HL-60/S4 treated with retinoic acid at 250 ng/mL for 4 days and 3 days (cell line): Measurements from ENCODE around the gene TMPRSS4.

Experiments used
- in situ Hi-C: fragments of 300-500 bp; cut with MboI; formaldehyde crosslinking; loops from 2 replicates; pipeline ENCODE4 v1.7.0; 2022; ENCODE audit warnings: low sequenced_read_pairs

Gene TMPRSS4

DNA sequence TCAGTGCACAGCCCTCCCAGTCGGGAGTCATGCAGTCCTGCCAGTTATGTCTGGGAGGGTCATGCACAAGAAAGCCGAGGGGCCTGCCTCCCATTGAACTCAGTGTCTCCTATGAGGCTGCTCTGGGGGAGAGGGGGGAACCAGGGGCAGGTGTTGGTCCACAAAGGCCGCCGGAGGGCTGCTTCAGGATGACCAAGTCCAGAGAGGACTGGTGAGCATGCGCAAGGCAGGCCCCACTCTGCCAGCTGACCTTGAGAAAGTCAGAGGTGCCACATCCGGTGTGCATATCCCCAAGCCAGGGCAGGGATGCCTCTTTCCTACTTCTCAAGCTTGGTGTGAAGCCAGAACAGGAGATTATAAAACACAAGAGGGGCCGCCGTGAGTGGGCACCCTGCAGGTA is 71.4 kb downstream of the TMPRSS4 start:
- in situ Hi-C loops, result no loop called here

DNA sequence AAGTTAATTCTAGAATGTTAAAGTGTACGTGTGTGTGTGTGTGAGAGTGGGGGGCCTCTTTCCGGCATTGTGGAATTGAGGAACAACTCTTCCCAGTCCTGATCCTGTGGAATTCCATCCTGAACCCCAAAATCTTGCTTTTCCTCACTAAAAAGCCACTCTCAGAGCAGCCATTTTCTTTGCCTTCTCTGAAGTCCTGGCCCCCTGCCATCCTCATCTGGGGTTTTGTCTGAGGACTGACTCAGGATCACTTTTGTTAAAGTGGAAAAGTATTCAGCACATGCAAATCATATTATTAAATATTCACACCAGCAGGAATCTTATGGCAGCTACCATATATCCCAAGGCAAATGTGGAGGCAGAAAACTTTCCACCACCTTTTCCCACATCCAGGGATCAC is 72.0 kb downstream of the TMPRSS4 start:
- in situ Hi-C loops, result no loop called here

DNA sequence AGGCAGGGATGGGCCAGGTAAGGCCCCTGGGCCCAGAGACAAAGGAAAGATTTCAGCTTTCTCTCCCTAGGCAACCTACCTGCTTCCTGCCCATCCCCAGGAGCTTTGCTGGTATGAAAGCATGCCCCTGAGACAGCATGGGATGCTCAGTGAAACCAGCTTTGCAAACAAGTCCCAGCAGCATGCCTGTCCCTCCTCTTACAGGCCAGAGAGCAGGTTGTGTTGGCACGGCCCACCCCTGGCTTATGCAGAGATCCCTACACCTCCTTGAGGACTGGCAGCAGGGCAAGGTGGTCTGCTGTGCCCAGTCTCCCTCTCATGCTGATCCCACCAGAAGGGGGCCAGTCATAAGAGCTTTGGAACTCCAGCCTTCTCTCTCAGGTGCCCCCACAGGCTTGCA is 72.6 kb downstream of the TMPRSS4 start:
- in situ Hi-C loops, result no loop called here

DNA sequence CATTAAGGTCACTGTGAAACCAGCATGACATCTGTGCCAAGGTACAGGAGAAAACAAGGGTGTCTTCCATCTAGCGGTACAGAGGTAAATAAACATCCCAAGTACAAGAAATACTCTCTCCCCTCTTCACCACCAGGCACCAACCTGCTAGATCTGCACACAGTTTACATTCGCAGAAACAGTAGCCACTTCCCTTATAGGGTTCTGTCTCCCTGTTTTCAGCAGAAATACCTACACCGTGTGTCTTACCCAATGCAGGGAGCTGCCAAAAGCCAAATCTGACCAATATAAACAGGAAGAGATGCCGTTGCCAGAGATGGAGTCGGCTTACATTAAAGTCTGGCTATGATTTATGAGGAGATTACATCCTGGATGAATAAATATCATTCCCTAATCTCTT is 74.6 kb downstream of the TMPRSS4 start:
- in situ Hi-C loops, result no loop called here

DNA sequence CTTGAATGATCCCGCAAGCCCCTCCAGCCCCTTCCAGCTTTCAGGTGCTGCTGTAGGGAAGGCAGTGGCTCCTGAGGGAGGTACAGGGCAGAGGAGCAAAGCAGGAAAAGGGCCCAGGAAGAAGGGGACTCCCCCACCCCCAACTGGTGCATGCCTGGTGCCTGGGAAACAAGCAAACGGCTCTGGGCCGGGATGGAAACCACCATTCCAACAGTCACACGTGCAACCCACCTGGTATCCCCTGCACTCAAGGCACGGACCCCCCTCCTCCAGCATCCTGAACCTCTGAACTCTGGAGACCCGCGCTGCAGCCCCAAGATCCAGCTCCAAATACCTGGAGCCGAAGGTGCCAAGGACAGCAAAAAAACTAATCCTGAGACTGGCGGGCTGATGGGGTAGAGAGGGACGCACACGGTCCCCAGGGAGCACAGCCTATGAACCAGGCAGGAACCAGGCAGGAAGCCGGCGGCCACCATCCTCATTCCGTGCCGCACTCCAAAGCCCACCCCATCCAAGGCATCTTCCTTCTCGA is 75.2 kb downstream of the TMPRSS4 start:
- in situ Hi-C loops, result no loop called here

DNA sequence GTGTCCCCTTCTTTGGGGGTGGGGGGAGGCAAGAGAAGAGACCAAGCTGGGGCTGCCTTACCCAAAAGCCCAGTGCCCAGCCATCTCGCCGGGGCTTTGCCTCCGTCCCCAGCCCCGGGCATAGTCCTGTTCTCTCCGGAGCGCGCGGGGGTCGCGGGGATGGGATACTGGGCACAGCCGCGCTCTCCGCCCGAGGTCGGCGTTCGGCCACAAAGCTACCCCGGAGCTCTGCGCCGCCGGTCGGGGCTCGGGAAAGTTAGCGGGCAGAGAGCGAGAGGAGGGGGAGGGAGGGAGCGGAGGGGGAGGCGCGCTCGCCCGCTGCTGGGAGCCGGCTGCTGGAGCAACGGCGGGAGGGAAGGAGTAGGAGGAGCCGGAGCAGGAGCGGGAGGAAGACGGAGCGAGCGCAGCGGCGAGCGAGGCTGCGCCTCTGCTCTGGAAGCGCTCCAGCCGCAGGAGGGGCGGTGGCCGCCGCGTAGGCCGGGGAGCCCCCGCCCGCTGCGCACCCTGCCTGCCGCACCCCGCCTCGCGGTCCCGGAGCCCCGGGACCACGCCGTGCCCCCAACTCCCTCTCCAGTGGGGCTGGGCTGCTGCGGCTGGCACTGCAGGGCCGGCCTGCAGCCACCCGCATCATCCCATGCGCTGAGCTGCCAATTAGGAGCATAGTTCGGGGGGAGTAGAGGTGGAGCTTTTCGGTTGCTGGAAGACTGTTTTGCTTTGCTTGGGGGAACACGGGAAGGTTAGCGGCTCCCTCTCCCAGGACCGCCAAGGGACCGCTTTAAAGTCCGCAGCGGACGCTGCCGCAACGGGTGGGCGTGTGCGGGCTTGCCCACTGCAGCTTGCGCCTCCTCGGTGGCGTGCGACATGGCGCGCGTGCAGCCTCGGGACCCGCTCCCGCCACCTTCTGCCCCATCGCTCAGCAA is 75.9 kb downstream of the TMPRSS4 start, which contains the start of gene SCN4B:
Gene SCN4B, minus strand, starts transcription at position 272 of the 920 bp plus-strand sequence. Its CDS starts 150 bp downstream, at position 122.
- in situ Hi-C loops, result no loop called here

DNA sequence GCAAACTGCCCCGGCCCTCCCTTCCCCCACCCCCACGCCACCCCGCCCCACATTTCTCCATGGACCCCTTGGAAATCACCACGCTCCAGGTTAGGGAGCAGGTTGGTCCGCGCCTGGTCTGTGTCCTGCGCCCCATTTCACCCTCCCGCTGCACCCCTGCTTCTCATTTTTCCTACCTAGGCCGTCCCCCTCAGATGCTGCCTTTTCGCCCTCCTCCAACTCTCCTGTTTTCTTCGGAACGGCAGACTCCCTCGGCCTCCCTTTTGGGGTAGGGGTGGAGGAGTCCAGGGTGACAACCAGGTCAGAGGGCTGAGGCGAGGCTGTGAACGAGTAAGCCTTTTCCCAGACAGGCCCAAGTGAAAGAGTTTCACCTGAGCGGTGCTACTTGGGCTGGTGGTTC is 76.6 kb downstream of the TMPRSS4 start:
- in situ Hi-C loops, result no loop called here

DNA sequence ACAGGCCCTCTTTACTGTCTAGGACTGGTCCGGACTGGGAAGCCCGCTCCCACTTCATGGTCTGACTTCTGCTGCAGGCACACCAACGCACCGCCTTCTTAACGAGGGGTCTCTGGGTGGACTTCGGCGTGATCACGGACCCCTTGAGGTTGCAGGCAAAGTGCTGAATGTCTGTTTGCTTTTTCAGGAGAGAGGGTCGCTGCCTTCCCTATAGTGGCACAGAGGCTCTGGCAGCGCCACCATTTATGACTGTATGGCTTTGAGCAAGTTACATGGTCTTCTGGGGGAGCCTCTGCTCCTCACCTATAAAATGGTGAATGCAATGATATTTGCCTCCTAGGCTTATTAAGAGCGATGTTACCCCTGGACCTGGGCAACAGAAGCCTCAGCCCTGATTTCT is 77.1 kb downstream of the TMPRSS4 start:
- in situ Hi-C loops, result no loop called here

DNA sequence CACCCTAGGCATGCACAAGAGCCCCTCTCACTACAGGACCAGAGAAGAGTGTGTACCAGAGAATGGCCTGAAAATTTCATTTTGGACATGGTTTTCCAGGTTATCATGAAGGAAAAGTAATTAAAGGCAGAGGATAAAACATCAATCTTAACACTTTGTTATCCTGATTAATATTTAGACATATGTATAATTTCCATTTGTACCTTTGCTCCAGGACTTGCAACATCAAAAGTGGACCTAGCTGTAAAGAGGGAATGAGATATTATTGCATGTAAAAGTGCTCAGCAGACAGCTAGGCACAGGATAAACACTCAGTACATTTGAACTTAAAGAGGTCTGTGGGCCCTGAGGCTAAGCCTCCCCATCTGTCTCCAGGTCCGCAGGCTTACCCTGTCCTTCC is 77.8 kb downstream of the TMPRSS4 start:
- in situ Hi-C loops, result no loop called here

DNA sequence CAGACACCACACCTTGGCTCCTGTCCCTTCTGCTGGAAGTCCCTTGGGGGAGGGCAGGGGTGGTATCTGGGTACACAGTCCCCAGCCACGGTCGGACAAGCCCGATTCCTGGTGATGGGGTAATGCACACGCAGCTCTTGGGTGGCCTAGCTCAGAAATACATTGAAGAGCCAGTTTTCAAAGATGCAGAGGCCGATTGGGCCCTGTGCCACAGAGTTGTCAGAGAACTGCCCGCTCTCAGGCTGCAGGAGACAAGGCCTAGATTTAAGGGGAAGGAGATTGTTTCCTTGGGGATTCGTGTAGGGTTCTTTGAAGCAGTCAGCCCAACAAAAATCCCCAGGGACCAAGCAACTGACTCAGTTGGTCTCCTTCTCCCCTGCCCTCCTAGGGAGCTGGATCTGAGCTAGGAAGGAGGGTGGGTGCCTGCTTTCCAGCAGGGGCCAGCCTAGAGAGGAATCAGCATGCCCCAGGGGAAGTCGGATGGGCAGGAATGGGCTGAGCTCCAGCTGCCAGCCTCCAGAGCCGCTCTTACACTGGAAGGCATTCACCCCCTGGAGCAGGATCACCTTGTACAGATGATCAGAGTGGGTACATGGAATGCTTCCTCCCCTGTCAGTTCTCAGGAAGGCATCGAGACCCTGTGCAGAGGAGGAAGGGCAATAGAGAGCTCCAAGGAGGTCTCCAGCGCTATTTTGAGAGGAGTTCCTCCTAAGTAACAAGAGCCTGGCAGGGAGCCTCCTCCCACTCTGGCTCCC is 79.1 kb downstream of the TMPRSS4 start:
- in situ Hi-C loops, result no loop called here

DNA sequence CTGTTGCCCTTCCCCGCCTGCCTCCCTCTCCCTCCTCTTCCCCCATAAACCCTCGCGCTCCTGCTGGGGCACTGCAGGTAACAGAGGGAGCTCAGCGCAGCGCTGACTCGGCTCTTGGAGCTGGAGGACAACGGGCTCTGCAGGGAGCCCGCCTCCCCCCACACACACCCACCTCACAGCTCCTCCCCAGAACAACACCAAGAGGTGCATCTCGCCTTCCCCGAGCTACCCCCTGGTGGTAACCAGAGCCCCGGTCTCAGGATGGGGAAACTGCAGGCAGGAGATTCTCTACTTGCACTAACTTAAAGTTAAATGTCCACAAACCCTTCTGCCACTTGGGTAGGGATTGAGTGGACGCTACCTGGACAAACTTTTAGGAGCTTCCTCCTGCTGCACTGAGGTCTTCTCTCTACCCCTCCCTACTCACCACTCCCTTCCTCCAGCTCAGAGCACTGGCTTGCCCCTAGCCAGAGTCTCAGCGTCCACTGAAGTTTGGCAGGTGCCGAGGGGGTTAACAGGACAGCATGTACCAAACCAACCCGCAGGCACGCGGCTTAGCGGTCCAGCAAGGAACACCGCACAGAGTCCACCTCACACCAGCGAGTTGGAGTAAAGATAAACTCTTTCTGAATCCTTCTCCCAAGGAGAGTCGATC is 79.8 kb downstream of the TMPRSS4 start:
- in situ Hi-C loops, result no loop called here

DNA sequence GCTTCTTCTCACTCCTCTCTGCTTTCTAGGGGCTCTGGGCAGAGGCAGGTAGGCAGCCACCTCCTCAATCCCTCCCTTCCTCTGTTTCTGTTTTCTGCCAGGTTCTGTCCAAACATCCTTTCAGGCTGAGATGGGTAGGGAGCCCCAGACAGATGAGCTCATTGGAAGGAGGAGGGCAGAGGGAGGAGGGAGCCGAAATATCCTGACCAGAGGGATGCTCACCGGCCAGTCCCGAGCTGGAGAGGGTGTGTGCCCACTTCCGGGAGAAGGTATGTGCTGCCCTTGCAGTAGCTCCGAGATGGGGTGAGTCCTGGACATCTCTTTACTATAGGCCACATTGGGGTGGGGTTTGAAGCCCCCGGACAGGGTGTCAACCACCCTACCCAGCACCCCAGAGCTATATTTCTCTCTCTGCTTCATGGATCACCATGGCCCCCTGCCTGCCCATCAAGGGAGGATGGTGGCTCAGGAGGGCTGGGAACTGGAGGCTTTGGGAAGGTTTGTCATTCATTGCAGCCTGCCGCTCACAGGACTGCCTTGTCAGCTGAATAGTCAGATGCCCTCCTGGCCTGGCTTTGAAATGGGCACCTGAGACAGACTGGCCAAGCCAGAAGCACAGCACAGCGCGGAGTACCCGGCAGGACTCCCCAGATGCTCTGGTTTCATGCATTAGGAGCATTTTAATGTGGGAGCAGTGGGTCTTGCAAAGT is 80.5 kb downstream of the TMPRSS4 start:
- in situ Hi-C loops, result no loop called here

DNA sequence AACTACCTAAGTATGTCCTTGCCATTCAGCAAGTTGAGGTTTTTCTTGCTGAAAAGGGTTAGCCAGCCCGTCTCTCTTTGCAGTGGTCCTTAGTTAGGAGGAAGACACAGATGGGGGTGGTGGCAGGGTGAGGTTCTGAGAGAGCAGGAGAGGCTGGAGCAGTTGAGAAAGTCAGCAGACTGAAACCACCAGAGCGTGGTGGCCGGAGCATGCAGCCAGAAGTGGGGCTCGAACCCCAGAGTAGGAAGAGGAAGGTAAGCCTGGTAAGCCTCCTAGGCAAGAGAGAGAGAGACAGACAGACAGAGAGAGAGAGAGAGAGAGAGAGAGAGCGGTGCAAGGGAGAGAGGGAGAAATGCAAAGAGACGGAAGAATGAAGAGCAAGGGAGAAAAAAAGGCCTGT is 84.9 kb downstream of the TMPRSS4 start:
- in situ Hi-C loops, result no loop called here

DNA sequence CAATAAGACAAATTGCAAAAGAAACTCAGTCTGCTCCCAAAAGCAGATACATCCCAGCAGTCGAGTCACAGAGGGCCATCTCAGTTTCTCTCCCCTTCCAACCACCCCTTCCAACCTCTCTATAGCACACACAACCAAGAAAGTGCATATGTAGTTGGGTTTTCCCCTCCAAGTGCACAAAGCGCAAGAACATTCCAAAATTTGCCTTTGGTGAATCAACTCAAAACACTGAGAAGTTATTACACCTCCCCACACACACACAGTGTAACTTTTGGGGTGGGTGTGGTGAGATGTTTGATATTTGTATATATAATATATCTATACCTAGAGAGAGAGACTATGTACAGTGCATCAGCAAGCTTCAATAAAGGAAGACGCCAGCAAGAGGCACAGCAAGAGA is 86.0 kb downstream of the TMPRSS4 start:
- in situ Hi-C loops, result no loop called here

DNA sequence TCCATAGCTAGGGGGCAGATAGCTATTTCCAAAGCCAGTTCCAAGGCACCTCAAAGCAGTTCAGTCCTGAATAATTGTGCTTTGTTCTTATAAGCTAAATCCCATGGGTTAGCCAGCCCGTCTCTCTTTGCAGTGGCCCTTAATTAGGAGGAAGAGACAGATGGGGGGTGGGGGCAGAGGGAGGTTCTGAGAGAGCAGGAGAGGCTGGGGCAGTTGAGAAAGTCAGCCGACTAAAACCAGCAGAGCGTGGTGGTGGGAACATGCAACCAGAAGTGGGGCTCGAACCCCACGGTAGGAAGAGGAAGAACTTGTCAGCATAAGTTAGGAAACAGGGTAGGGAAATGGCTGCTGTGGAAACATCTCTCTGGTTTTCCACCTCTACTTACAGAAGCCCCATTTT is 86.6 kb downstream of the TMPRSS4 start:
- in situ Hi-C loops, result no loop called here

DNA sequence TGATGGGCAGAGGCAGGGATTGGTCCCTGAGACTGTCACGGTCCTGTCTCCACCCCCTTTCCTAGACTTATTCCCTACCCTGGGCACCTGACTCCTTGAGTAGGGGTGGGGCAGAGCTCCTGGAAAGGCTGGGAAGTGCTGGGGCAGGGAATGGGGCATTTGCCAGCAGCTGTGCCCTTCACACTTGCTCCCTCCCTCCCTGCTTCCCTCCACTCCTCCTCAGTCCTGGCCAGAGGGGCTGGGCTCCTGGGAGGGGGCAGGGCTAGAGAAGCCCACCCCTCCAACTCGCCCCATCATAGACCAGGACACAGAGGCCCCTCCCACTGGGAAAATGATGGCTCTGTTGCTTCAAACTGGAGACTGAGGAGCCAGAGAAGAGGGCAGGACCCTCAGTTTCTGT is 88.0 kb downstream of the TMPRSS4 start:
- in situ Hi-C loops, result no loop called here

DNA sequence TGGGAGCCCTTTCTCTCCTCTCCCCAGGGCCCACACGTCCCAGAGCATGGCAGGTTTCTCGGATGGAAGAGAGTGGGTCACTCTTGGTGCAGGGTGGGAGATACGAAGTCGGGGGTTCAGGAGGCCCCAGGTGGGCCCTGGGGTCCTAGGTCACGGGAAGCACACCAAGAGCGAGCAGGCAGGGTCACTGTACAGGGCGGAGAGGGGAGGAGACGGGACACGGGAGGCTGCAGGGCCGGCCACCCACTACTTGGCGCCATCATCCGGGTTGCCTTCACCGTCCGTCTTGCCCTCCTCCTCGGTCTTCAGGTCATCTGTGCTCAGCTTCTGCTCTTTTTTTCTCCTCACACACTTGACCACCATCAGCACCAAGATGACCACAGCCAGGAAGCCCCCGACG is 89.8 kb downstream of the TMPRSS4 start:
- in situ Hi-C loops, result no loop called here

DNA sequence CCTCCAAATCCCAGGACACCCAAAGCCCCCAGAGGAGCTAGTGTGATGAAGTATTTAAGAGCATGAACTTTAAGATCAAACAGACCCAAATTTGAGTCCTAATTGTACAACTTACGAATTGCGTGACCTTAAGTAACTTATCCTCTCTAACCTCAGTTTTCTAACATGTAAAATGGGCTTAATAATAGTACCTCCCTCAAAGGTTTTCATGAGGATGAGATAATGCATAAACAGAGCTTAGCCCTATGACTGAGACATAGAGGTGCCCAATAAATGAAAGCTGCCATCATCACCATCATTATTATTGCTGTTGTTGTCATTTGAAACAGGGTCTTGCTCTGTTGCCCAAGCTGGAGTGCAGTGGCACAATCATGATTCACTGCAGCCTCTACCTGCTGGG is 90.4 kb downstream of the TMPRSS4 start:
- in situ Hi-C loops, result no loop called here

DNA sequence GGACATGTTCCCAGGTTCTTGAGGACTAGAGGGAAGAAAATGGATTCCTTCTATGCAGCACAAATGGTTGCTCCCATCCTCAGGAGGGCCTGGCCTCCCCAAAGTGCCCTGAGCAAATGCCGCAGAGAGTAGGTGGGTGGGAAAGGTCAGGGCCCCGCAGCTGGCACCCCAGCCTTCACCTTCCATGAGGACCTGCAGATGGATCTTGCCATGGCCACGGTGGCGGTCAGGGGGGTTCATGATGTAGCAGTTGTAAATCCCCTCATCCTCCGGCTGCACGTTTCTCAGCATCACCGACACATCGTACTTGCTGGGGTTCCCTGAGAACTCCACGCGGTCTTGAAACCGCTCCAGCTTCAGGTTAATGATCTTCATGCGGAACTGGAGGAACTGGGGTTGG is 91.0 kb downstream of the TMPRSS4 start:
- in situ Hi-C loops, result no loop called here

DNA sequence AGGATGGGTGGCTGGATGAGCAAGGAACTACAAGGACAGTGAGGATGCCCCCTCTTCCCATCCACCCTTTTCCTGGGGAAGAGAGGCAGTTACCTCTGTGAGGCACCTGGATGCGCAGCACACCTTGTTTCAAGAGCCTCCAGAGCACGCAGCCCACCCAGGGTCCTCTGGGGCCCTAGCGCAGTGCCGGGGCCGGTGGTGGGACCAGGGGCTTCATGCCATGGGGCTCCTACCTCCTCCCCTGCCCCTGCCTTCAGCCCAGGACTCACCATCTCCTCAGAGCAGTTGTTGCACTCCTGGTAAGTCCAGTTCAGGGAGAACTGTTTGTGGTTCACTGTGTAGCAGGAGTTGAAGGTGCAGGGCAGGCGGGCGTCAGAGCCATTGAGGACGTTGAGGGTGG is 91.4 kb downstream of the TMPRSS4 start:
- in situ Hi-C loops, result no loop called here

DNA sequence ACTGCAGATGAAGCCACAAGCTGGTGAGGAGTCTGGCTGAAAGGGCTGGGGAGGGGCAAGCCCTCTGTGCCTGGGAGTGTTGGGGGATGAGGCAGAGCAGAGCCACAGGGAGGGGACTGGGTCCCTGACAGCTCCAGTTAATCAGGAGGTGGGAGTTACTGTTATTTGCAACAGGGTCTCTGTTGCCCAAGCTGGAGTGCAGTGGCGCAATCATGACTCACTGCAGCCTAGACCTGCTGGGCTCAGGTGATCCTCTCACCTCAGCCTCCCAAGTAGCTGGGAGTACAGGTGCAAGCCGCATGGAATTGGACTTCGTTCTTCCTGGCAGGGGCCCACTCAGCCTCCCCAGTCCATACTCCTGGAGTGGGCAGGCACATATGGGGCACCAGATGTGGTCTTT is 91.9 kb downstream of the TMPRSS4 start:
- in situ Hi-C loops, result no loop called here
